RPMI7951 (cell line): ENCODE results near the gene BLVRB. TPM values are rescaled to one million over a fixed set of nuclear protein-coding genes. Genes with fewer than 3 reads are reported as not detected.
"Not testable (repeated sequence)": the region's sequence is repeated elsewhere in the genome, so short reads cannot be mapped to it uniquely, and the experiment has no call there.

ENCODE experiments used
- DNase-seq: peaks from one replicate; pipeline ENCODE4 v3.0.0-alpha.2; 2012; ENCODE audit warnings: low read depth
- total RNA-seq: library from RNA; depleted of rRNA; stranded (reverse); fragments of >200 nt; shearing (Covaris generic); gene quantifications from 2 replicates; pipeline ENCODE4 v1.2.3, GENCODE V29; 2014

Gene BLVRB
- total RNA-seq, 1 experiment from 2014 or later, result 77.4 TPM

GRCh38 chr19:40422748-40423566 lies 42.6 kb downstream of the BLVRB start:
- no peak for DNase-seq

GRCh38 chr19:40421993-40422747 lies 43.4 kb downstream of the BLVRB start:
- DNase-seq, result no peak

GRCh38 chr19:40420766-40421765 lies 44.5 kb downstream of the BLVRB start:
- DNase-seq, result peak; percentile 94

- no peak for DNase-seq
Observed at GRCh38 chr19:40420451-40420765, 45.1 kb downstream of the BLVRB start.

GRCh38 chr19:40419780-40420179 lies 45.8 kb downstream of the BLVRB start:
- DNase-seq, result no peak

- no peak for DNase-seq
Observed at GRCh38 chr19:40419066-40419612, 46.4 kb downstream of the BLVRB start.

- no peak for DNase-seq
Observed at GRCh38 chr19:40418040-40418439, 47.5 kb downstream of the BLVRB start.

- no peak for DNase-seq
Observed at GRCh38 chr19:40417643-40417981, 47.9 kb downstream of the BLVRB start.

GRCh38 chr19:40416918-40417642 lies 48.5 kb downstream of the BLVRB start:
- DNase-seq, result peak; percentile 52

GRCh38 chr19:40415768-40416167 lies 49.8 kb downstream of the BLVRB start:
- DNase-seq, result no peak

GRCh38 chr19:40414542-40415535 lies 50.7 kb downstream of the BLVRB start:
- DNase-seq, result no peak

GRCh38 chr19:40413291-40413845 lies 52.2 kb downstream of the BLVRB start, which contains the start of gene PRX:
TSS of gene PRX (minus strand) at chr19:40413378. CDS start at chr19:40407932, 5,446 bp downstream.
- no peak for DNase-seq

GRCh38 chr19:40412866-40413265 lies 52.7 kb downstream of the BLVRB start:
- DNase-seq, result no peak

GRCh38 chr19:40411958-40412499 lies 53.5 kb downstream of the BLVRB start:
- no peak for DNase-seq

GRCh38 chr19:40411125-40411842 lies 54.3 kb downstream of the BLVRB start:
- DNase-seq, result no peak

GRCh38 chr19:40410030-40410389 lies 55.5 kb downstream of the BLVRB start:
- no peak for DNase-seq

- not testable (repeated sequence) for DNase-seq
Observed at GRCh38 chr19:40408598-40408925, 57.0 kb downstream of the BLVRB start.

GRCh38 chr19:40407714-40408597 lies 57.6 kb downstream of the BLVRB start:
- DNase-seq, result no peak
